Testis (tissue), 2 donors: ENCODE measurements around the gene CPD.

Source experiments
- POLR2A ChIP-seq: fragments of 450-650 bp; IDR thresholded peaks from one replicate; pipeline ENCODE4 v1.6.1; 2017; ENCODE audit warnings: antibody characterized with exemption, mild to moderate bottlenecking, moderate library complexity
- TF ChIP-seq, protein P1 (sequence below), 3 experiments: fragments of 450-650 bp in 2 of 3; fragments of 200-600 bp in 1 of 3; sonication (generic) in 1 of 3; IDR thresholded peaks; one replicate each; pipeline ENCODE4 v1.5.1; 2016 to 2019; ENCODE audit warnings: antibody characterized with exemption in 3 of 3, mild to moderate bottlenecking in 2 of 3, moderate library complexity in 1 of 3

DNA sequence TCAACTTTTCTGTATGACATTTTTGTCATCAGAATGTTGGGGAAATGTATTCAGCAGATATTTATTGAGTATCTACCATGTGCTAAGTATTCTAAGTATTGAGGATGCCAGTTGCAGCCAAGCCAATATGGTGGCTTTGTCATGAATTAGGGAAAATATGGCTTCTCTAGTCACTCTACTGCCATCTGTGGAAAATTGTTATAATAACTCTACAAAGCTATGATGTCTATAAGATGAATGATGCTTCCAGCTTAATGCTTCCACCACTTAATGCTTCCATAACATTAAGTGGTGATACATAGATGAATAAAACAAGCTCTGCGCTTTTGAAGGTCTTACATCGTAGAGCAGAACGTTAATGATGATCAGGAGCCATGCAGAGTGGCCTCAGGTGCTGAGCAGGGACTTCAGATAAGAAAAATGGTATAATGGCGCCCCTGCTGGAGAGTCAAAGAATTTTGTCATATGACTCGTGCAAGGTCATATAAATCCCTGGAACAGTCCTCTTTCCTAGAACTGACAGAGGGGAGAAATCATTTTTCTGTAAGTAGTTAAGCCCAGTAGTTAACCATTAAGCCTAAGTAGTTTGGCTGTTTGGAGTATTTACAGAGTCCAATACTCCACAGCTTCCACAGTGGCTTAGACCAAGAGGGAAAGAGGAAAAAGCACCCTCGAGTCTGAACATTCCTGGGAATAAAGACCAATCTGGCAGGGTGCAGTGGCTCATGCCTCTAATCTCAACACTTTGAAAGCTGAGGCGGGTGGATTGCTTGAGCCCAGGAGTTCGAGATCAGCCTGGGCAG lies 42.2 kb upstream of the CPD start:
- TF ChIP-seq, protein P1, sequence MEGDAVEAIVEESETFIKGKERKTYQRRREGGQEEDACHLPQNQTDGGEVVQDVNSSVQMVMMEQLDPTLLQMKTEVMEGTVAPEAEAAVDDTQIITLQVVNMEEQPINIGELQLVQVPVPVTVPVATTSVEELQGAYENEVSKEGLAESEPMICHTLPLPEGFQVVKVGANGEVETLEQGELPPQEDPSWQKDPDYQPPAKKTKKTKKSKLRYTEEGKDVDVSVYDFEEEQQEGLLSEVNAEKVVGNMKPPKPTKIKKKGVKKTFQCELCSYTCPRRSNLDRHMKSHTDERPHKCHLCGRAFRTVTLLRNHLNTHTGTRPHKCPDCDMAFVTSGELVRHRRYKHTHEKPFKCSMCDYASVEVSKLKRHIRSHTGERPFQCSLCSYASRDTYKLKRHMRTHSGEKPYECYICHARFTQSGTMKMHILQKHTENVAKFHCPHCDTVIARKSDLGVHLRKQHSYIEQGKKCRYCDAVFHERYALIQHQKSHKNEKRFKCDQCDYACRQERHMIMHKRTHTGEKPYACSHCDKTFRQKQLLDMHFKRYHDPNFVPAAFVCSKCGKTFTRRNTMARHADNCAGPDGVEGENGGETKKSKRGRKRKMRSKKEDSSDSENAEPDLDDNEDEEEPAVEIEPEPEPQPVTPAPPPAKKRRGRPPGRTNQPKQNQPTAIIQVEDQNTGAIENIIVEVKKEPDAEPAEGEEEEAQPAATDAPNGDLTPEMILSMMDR (IDR thresholded peaks at IDR 0.05), result peak; percentile 44 to 58 (median 46)
- no peak for TF ChIP-seq POLR2A
